ENCODE data around the gene ENC1.

ENC1 gene

GRCh38 chr5:74608736-74609601 lies 31.6 kb downstream of the ENC1 start:
- no peak for DNase-seq (ENCODE audit: low read depth in 2 of 2)

GRCh38 chr5:74605759-74606158 lies 34.8 kb downstream of the ENC1 start:
- DNase-seq (ENCODE audit: low read depth in 2 of 2): no peak

- DNase-seq (ENCODE audit: low read depth in 2 of 2): no peak
Measured at GRCh38 chr5:74603376-74603775, 37.2 kb downstream of the ENC1 start.

GRCh38 chr5:74599148-74599547 lies 41.4 kb downstream of the ENC1 start:
- DNase-seq (ENCODE audit: low read depth in 2 of 2): no peak

GRCh38 chr5:74598731-74599130 lies 41.8 kb downstream of the ENC1 start:
- DNase-seq (ENCODE audit: low read depth in 2 of 2): no peak

- DNase-seq (ENCODE audit: low read depth in 2 of 2): no peak
Measured at GRCh38 chr5:74596927-74597326, 43.6 kb downstream of the ENC1 start.

GRCh38 chr5:74595143-74595925 lies 45.2 kb downstream of the ENC1 start:
- DNase-seq (ENCODE audit: low read depth in 2 of 2): no peak

GRCh38 chr5:74594137-74595040 lies 46.1 kb downstream of the ENC1 start:
- no peak for DNase-seq (ENCODE audit: low read depth in 2 of 2)

- DNase-seq (ENCODE audit: low read depth in 2 of 2): no peak
Measured at GRCh38 chr5:74589204-74590056, 51.1 kb downstream of the ENC1 start.

- no peak for DNase-seq (ENCODE audit: low read depth in 2 of 2)
Measured at GRCh38 chr5:74588415-74588814, 52.1 kb downstream of the ENC1 start.

- DNase-seq (ENCODE audit: low read depth in 2 of 2): no peak
Measured at GRCh38 chr5:74587890-74588289, 52.6 kb downstream of the ENC1 start.

GRCh38 chr5:74587300-74587699 lies 53.2 kb downstream of the ENC1 start:
- DNase-seq (ENCODE audit: low read depth in 2 of 2): no peak

- DNase-seq (ENCODE audit: low read depth in 2 of 2): no peak
Measured at GRCh38 chr5:74586856-74587255, 53.7 kb downstream of the ENC1 start.

- no peak for DNase-seq (ENCODE audit: low read depth in 2 of 2)
Measured at GRCh38 chr5:74582853-74583252, 57.7 kb downstream of the ENC1 start.

- DNase-seq (ENCODE audit: low read depth in 2 of 2): no peak
Measured at GRCh38 chr5:74581988-74582365, 58.6 kb downstream of the ENC1 start.

- DNase-seq (ENCODE audit: low read depth in 2 of 2): no peak
Measured at GRCh38 chr5:74580729-74581109, 59.8 kb downstream of the ENC1 start.

- peak; percentile 8 to 18 for DNase-seq (ENCODE audit: low read depth in 2 of 2)
Measured at GRCh38 chr5:74579215-74579614, 61.3 kb downstream of the ENC1 start.

- no peak for DNase-seq (ENCODE audit: low read depth in 2 of 2)
Measured at GRCh38 chr5:74578356-74579044, 62.0 kb downstream of the ENC1 start.

Measured in stimulated activated CD4-positive, alpha-beta T cell treated with anti-CD3 and anti-CD28 coated beads, Interleukin-1b, Interleukin-23, amount 100 ng/mL, for 4 hours (primary cell).